Measurements from ENCODE around the gene SNAP91.
A peak's percentile ranks its signal among the peaks of the same experiment; 100 is the strongest.

The SNAP91 gene

GRCh38 chr6:83518816-83519480, 190.0 kb downstream of the SNAP91 start:
- peak; percentile 18 for TF ChIP-seq CTCF (IDR thresholded peaks at IDR 0.05; ENCODE audit: low read depth, low read length, missing control alignments)
- no peak overlapping the region for H3K4me3 ChIP-seq (ENCODE audit: low read depth, low read length)
- no peak for DNase-seq (ENCODE audit: low read depth)

DNA sequence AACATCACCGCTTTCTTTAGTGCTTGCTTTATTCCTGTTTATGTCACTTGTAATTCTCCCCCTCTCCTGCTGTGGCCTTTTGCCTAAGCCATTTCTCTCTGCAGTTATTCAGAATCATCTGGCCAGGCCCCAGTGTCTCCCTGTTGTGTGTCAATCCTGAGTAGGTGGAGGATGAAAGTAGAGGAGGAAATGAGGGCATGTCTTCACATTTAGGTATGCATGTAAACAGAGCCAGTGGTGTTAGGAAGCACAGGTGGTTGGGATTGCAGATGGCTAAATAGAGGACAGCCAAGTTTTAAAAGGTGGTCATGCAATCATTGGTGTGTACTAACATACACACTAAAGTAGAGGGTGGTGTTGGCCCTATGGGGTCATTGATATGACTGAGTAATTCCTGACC, 191.4 kb downstream of the SNAP91 start:
- no peak for DNase-seq (ENCODE audit: low read depth)
- no peak for TF ChIP-seq CTCF (IDR thresholded peaks at IDR 0.05; ENCODE audit: low read depth, low read length, missing control alignments)

DNA sequence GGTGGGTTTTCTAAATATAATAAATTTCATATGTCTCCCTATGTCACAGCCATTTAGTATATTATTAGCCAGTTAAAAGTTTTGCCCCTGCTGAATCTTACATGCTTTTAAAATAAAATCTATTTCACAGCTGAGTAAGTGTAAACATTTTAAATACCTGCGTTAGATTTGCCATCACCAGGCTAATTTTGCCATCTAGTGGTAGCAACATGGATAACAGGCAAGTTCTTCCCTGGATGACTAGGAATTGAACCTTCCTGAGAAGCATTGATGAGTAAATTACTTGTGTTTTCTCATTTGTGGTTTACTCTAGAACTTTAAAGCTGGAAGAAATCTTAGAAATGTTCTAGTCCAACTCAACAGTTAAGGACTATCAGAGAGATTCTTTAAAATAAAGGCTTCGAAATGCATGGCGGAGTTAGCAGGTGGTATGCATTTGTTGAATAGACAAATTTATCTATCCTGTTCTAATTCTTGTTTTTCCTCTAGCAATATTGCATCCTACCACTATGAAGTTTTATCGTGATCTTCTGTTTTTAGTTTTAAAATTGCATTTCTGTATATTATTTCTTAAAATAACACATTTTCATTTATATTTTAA, 193.9 kb downstream of the SNAP91 start:
- DNase-seq (ENCODE audit: low read depth) = peak; percentile 27
- H3K4me3 ChIP-seq (ENCODE audit: low read depth, low read length) = no peak overlapping the region
- TF ChIP-seq CTCF (IDR thresholded peaks at IDR 0.05; ENCODE audit: low read depth, low read length, missing control alignments) = peak; percentile 78

More for the DNA sequence above, 191.4 kb downstream of the SNAP91 start:
- H3K4me3 ChIP-seq (ENCODE audit: low read depth, low read length) = no peak overlapping the region

DNA sequence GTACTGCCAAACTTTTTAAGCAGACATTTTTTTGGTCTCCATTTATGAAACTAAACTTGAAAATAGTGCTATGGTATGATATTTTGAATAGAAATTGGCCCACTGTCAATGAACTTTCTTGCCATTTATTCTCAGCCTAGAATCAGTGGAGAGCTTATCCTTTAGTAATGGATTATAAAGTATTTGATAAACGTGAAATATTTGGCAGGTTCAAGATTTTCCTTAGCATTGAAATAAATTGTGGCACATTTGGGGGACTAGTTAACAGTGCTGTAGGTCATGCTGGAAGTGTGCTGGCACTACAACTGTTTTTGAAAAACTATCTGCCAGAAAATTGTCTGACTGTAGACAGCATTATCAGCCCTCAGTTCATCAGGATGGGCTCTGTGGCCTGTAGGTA, 194.4 kb downstream of the SNAP91 start:
- TF ChIP-seq CTCF (IDR thresholded peaks at IDR 0.05; ENCODE audit: low read depth, low read length, missing control alignments) = no peak
- no peak for DNase-seq (ENCODE audit: low read depth)
- H3K4me3 ChIP-seq (ENCODE audit: low read depth, low read length) = no peak overlapping the region

DNA sequence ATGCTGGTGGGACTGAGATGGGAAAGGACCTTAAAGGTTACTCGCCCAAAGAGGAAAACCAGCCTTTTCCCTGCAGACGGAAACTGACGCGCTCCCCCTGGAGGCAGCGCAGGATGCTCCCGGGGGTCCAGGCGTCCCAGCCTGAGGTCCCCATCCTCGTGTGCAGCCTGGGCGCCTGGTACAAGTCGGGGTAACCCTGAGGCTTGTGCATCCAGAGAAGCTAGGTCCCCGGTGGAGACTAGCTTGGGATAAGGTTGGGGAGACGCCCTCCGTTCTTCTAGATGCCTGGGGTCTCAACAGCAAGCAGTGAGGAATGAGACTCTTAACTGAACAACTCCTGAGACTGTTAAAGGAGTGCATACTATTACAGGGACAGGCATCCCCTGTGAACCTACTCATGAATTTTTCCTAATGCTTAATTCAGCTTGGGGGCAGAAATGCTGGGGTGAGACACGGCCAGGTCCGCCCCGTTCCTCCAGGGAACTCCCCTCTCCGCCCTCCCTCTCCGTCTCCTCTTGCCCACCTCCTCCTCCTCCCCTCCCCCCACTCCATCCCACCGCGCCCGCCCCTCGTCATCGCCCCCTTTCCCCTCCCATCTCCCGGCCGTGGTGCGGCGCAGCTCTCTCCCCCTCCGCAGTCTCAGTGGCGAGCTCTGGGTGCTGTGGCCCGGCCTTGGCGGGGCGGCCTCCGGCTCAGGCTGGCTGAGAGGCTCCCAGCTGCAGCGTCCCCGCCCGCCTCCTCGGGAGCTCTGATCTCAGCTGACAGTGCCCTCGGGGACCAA, 196.8 kb downstream of the SNAP91 start, which contains the start of gene PRSS35:
PRSS35 (plus strand) TSS at position 634 of the 781 bp plus-strand sequence. CDS start 10,908 bp downstream, outside the sequence.
- H3K4me3 ChIP-seq (ENCODE audit: low read depth, low read length) = peak within 1 kb of the TSS; percentile 16; the same call in 1 of the 2 replicates
- DNase-seq (ENCODE audit: low read depth) = no peak
- peak; percentile 63 for TF ChIP-seq CTCF (IDR thresholded peaks at IDR 0.05; ENCODE audit: low read depth, low read length, missing control alignments)

DNA sequence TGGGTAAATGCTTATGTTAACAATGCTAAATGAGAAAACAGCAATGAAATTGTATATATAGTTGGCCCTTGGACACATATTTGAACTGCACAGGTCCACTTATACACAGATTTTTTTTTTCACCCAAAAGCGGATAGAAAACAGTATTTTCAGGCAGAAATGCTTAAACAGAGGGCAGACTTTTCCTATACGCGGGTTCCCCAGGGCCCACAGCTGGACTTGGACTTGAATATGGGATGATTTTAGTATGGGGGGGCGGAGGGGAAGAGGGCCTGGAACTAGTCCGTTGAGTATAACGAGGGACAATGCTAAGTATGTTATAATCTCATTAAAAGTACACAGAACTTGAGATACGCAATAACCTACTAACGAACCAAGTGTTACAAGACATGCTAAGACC, 197.6 kb downstream of the SNAP91 start:
- H3K4me3 ChIP-seq (ENCODE audit: low read depth, low read length) = no peak overlapping the region
- no peak for TF ChIP-seq CTCF (IDR thresholded peaks at IDR 0.05; ENCODE audit: low read depth, low read length, missing control alignments)
- DNase-seq (ENCODE audit: low read depth) = no peak

Data from GM12864 (cell line).